ENCODE results near the gene FMO5.
A peak's percentile ranks its signal among the peaks of the same experiment; 100 is the strongest.
"Not testable (repeated sequence)": the region's sequence is repeated elsewhere in the genome, so short reads cannot be mapped to it uniquely, and the experiment has no call there.

Gene FMO5

GRCh38 chr1:147225193-147225730 lies at the start of gene FMO5:
Gene FMO5 (minus strand): TSS chr1:147225339. CDS start chr1:147225029, 310 bp downstream.
- peak; percentile 11 to 16 for DNase-seq (ENCODE audit: low read depth in 2 of 2)

GRCh38 chr1:147273409-147274336 lies 48.5 kb upstream of the FMO5 start:
- DNase-seq (ENCODE audit: low read depth in 2 of 2) = peak in 1 of 2 donors; percentile 12

GRCh38 chr1:147272042-147272441 lies 46.9 kb upstream of the FMO5 start:
- no peak for DNase-seq (ENCODE audit: low read depth in 2 of 2)

GRCh38 chr1:147270721-147271120 lies 45.6 kb upstream of the FMO5 start:
- no peak for DNase-seq (ENCODE audit: low read depth in 2 of 2)

- no peak for DNase-seq (ENCODE audit: low read depth in 2 of 2)
These were observed 42.6 kb upstream of the FMO5 start for GRCh38 chr1:147267711-147268110.

- no peak for DNase-seq (ENCODE audit: low read depth in 2 of 2)
These were observed 41.2 kb upstream of the FMO5 start for GRCh38 chr1:147266381-147266780.

GRCh38 chr1:147264158-147264768 lies 39.1 kb upstream of the FMO5 start:
- DNase-seq (ENCODE audit: low read depth in 2 of 2) = no peak

- DNase-seq (ENCODE audit: low read depth in 2 of 2) = no peak
These were observed 35.8 kb upstream of the FMO5 start for GRCh38 chr1:147260956-147261355.

- no peak for DNase-seq (ENCODE audit: low read depth in 2 of 2)
These were observed 27.4 kb upstream of the FMO5 start for GRCh38 chr1:147252540-147252939.

- no peak for DNase-seq (ENCODE audit: low read depth in 2 of 2)
These were observed 22.6 kb upstream of the FMO5 start for GRCh38 chr1:147247656-147248238.

- DNase-seq (ENCODE audit: low read depth in 2 of 2) = no peak
These were observed 21.9 kb upstream of the FMO5 start for GRCh38 chr1:147246910-147247655.

GRCh38 chr1:147246044-147246690 lies 21.0 kb upstream of the FMO5 start:
- DNase-seq (ENCODE audit: low read depth in 2 of 2) = no peak

GRCh38 chr1:147245586-147246021 lies 20.5 kb upstream of the FMO5 start:
- no peak for DNase-seq (ENCODE audit: low read depth in 2 of 2)

GRCh38 chr1:147245129-147245528 lies 20.0 kb upstream of the FMO5 start:
- DNase-seq (ENCODE audit: low read depth in 2 of 2) = no peak

GRCh38 chr1:147243841-147244240 lies 18.7 kb upstream of the FMO5 start:
- no peak for DNase-seq (ENCODE audit: low read depth in 2 of 2)

GRCh38 chr1:147243228-147243685 lies 18.1 kb upstream of the FMO5 start:
- DNase-seq (ENCODE audit: low read depth in 2 of 2) = peak in 1 of 2 donors; percentile 7

GRCh38 chr1:147242449-147243227 lies 17.5 kb upstream of the FMO5 start, which contains the start of gene CHD1L:
Gene CHD1L (plus strand): TSS chr1:147242684. CDS start chr1:147242704, 20 bp downstream.
- DNase-seq (ENCODE audit: low read depth in 2 of 2) = peak; percentile 87 to 91

- no peak for DNase-seq (ENCODE audit: low read depth in 2 of 2)
These were observed 16.9 kb upstream of the FMO5 start for GRCh38 chr1:147241934-147242448.

GRCh38 chr1:147240131-147240721 lies 15.1 kb upstream of the FMO5 start:
- DNase-seq (ENCODE audit: low read depth in 2 of 2) = not testable (repeated sequence)
